HEK293 (cell line): ENCODE measurements around the gene ZNF829.
A peak's percentile ranks its signal among the peaks of the same experiment; 100 is the strongest.

Experiments used
- GLIS2 ChIP-seq: fragments of 450-650 bp; formaldehyde crosslinking; IDR thresholded peaks from 2 replicates; pipeline ENCODE4 v1.5.1; 2016; ENCODE audit warnings: missing biosample characterization, missing genetic modification characterization
- PATZ1 ChIP-seq: fragments of 450-650 bp; formaldehyde crosslinking; IDR thresholded peaks from 2 replicates; pipeline ENCODE4 v1.5.1; 2016; ENCODE audit warnings: missing biosample characterization, missing genetic modification characterization
- REPIN1 ChIP-seq: fragments of 450-650 bp; formaldehyde crosslinking; IDR thresholded peaks from 2 replicates; pipeline ENCODE4 v1.5.1; 2017; ENCODE audit warnings: missing biosample characterization, missing genetic modification characterization, low read depth
- SP2 ChIP-seq: fragments of 450-650 bp; formaldehyde crosslinking; IDR thresholded peaks from 2 replicates; pipeline ENCODE4 v1.5.1; 2016; ENCODE audit warnings: missing biosample characterization, missing genetic modification characterization
- TRIM28 ChIP-seq: IDR thresholded peaks from 2 replicates; pipeline ENCODE4 v1.6.1; 2011; ENCODE audit warnings: low read length, control low read depth, borderline replicate concordance
- ZBTB20 ChIP-seq: fragments of 450-650 bp; formaldehyde crosslinking; IDR thresholded peaks from 2 replicates; pipeline ENCODE4 v1.5.1; 2016; ENCODE audit warnings: missing biosample characterization, missing genetic modification characterization
- ZFP69B ChIP-seq: fragments of 450-650 bp; formaldehyde crosslinking; IDR thresholded peaks from 2 replicates; pipeline ENCODE4 v1.5.1; 2016; ENCODE audit warnings: missing biosample characterization, missing genetic modification characterization
- ZNF10 ChIP-seq: fragments of 450-650 bp; formaldehyde crosslinking; IDR thresholded peaks from 2 replicates; pipeline ENCODE4 v1.5.1; 2017; ENCODE audit warnings: missing biosample characterization, missing genetic modification characterization
- ZNF214 ChIP-seq: fragments of 450-650 bp; formaldehyde crosslinking; IDR thresholded peaks from 2 replicates; pipeline ENCODE4 v1.5.1; 2017; ENCODE audit warnings: missing biosample characterization, mild to moderate bottlenecking, missing genetic modification characterization, borderline replicate concordance
- ZNF26 ChIP-seq: fragments of 450-650 bp; formaldehyde crosslinking; IDR thresholded peaks from 2 replicates; pipeline ENCODE4 v1.5.1; 2016; ENCODE audit warnings: missing biosample characterization, missing genetic modification characterization
- ZNF274 ChIP-seq, 2 experiments: fragments of 200-500 bp in 1 of 2; fragments of 450-650 bp in 1 of 2; sonication (Bioruptor generic) in 1 of 2; formaldehyde crosslinking in 1 of 2; IDR thresholded peaks; 2 replicates each; pipeline versions ENCODE4 v1.5.1 to v1.6.1; 2014 to 2016; ENCODE audit warnings: borderline replicate concordance in 1 of 2, inconsistent platforms in 1 of 2, low read length in 1 of 2, missing biosample characterization in 1 of 2, missing genetic modification characterization in 1 of 2
- ZNF280C ChIP-seq: fragments of 450-650 bp; formaldehyde crosslinking; IDR thresholded peaks from 2 replicates; pipeline ENCODE4 v1.5.1; 2016; ENCODE audit warnings: missing biosample characterization, missing genetic modification characterization
- ZNF350 ChIP-seq: fragments of 450-650 bp; formaldehyde crosslinking; IDR thresholded peaks from 2 replicates; pipeline ENCODE4 v1.5.0; 2017; ENCODE audit warnings: missing biosample characterization, mild to moderate bottlenecking, missing genetic modification characterization
- ZNF394 ChIP-seq: fragments of 450-650 bp; formaldehyde crosslinking; IDR thresholded peaks from 2 replicates; pipeline ENCODE4 v1.5.1; 2016; ENCODE audit warnings: missing biosample characterization, missing genetic modification characterization, mild to moderate bottlenecking, moderate library complexity, borderline replicate concordance
- ZNF518A ChIP-seq: fragments of 450-650 bp; formaldehyde crosslinking; conservative IDR thresholded peaks from 2 replicates; pipeline ENCODE4 v1.5.1; 2016; ENCODE audit warnings: low read depth, missing biosample characterization, missing genetic modification characterization
- ZNF549 ChIP-seq: fragments of 450-650 bp; IDR thresholded peaks from 2 replicates; pipeline ENCODE4 v1.5.1; 2018; ENCODE audit warnings: missing biosample characterization, missing genetic modification characterization, mild to moderate bottlenecking, inconsistent platforms, moderate library complexity
- ZNF623 ChIP-seq: fragments of 450-650 bp; formaldehyde crosslinking; IDR thresholded peaks from 2 replicates; pipeline ENCODE4 v1.5.1; 2016; ENCODE audit warnings: missing biosample characterization, missing genetic modification characterization
- ZNF704 ChIP-seq: fragments of 450-650 bp; formaldehyde crosslinking; IDR thresholded peaks from 2 replicates; pipeline ENCODE4 v1.5.1; 2016; ENCODE audit warnings: missing biosample characterization, missing genetic modification characterization

The ZNF829 gene

GRCh38 chr19:36891768-36892357, 24.2 kb downstream of the ZNF829 start (continued):
- TF ChIP-seq ZNF26 (tag by site-specific recombination) (no peak), REPIN1 (tag by site-specific recombination) (no peak), ZFP69B (no peak), SP2 (tag by site-specific recombination) (no peak), ZNF518A (tag by site-specific recombination) (0 out of 2 replicates have a peak, but pooled peaks have one; percentile 27), ZNF274 (IDR thresholded peaks at IDR 0.05; ENCODE audit: low read length) (peak; percentile 99), ZNF274 (tag by site-specific recombination; IDR thresholded peaks at IDR 0.05; ENCODE audit: borderline replicate concordance) (peak; percentile 100), ZNF394 (tag by site-specific recombination) (no peak), ZNF10 (tag by site-specific recombination) (no peak), ZNF623 (tag by site-specific recombination) (no peak), ZBTB20 (tag by site-specific recombination) (no peak), PATZ1 (tag by site-specific recombination) (no peak), ZNF280C (tag by site-specific recombination) (no peak), ZNF350 (tag by site-specific recombination) (peak; percentile 58; the same call in 1 of the 2 replicates), ZNF214 (tag by site-specific recombination) (no peak), TRIM28 (peak; percentile 100), ZNF549 (peak; percentile 15; the same call in 1 of the 2 replicates), ZNF704 (no peak), GLIS2 (tag by site-specific recombination) (no peak)
- TF ChIP-seq, all 188 proteins: peak for 9
